Left lung (tissue), 10 donors: Measurements from ENCODE around the gene USP1. TPM values are rescaled to one million over a fixed set of nuclear protein-coding genes. Genes with fewer than 3 reads are reported as not detected.

Experiments
- ATAC-seq: fragments of 200-7000 bp; cut with Tn5 transposase; one replicate; pipeline ENCODE4 v1.9.1; 2020; ENCODE audit warnings: moderate library complexity
- DNase-seq, 4 donors: peaks; one replicate each; pipeline ENCODE4 v3.0.0-alpha.2; 2013 to 2020
- H3K27ac ChIP-seq, 2 donors: fragments of 200-600 bp; sonication (generic) in 1 of 2; one replicate each; pipeline versions ENCODE4 v1.5.0 to v1.8.0; 2020 to 2021
- H3K27me3 ChIP-seq, 2 donors: fragments of 200-600 bp; sonication (generic) in 1 of 2; one replicate each; pipeline versions ENCODE4 v1.5.0 to v1.8.0; 2020 to 2021
- H3K36me3 ChIP-seq, 2 donors: fragments of 200-600 bp; sonication (generic) in 1 of 2; one replicate each; pipeline versions ENCODE4 v1.5.0 to v1.8.0; 2020 to 2021
- H3K4me1 ChIP-seq, 2 donors: fragments of 200-600 bp; one replicate each; pipeline ENCODE4 v1.8.0; 2021
- H3K4me3 ChIP-seq, 2 donors: fragments of 200-600 bp; sonication (generic) in 1 of 2; one replicate each; pipeline versions ENCODE4 v1.5.0 to v1.8.0; 2020 to 2021; ENCODE audit warnings: mild to moderate bottlenecking in 1 of 2
- H3K9me3 ChIP-seq, 2 donors: fragments of 200-600 bp; sonication (generic) in 1 of 2; one replicate each; pipeline versions ENCODE4 v1.5.0 to v1.8.0; 2020 to 2021
- CTCF ChIP-seq, 2 donors: fragments of 200-600 bp; sonication (generic) in 1 of 2; IDR thresholded peaks; one replicate each; pipeline versions ENCODE4 v1.5.0 to v1.8.0; 2021; ENCODE audit warnings: antibody characterized with exemption in 2 of 2
- intact Hi-C, 2 donors: fragments of 100-400 bp; cut with DNase I; formaldehyde crosslinking; loops; one replicate each; pipeline versions ENCODE4 v1.11.2 to v1.14.2; 2022
- polyA plus RNA-seq, 6 donors: library from polyadenylated mRNA; unstranded; fragments of 120-200 nt; gene quantifications; one replicate each; pipeline ENCODE4 v1.2.1, GENCODE V29; 2013; ENCODE audit not compliant: insufficient read length in 6 of 6
- total RNA-seq, 2 donors: library from RNA; stranded (reverse); fragmentation: NEBNext Ultra II Directional; extraction: Animal tissue kit (Norgen Biotek cat#: 25700); gene quantifications; one replicate each; pipeline ENCODE4 v1.2.1, GENCODE V29; 2021
- donor health status: DM: no; HTN: yes; CAD: no.
- donor health status: DM: no; HTN: no; CAD: no.

USP1 gene
- total and polyA plus RNA-seq, 8 donors = 21.1 to 72.3 (median 57.2) TPM

DNA sequence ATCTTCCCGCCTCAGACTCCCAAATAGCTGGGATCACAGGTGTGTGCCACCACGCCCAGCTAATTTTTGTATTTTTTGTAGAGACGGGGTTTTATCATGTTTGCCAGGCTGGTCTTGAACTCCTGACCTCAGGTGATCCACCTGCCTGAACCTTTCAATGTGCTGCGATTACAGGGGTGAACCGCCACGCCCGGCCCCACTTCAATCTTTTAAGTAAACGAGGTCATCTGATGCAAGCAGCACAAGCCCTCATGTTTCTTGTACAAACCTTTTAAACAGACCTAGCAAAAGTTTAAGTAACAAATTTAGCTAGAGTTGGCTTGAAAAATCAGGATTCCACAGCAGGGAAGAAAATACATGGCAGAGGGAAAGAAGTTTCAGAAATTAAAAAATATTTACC lies 21.2 kb upstream of the USP1 start:
- H3K4me3 ChIP-seq = no peak overlapping the region
- H3K27ac ChIP-seq = no peak overlapping the region
- H3K36me3 ChIP-seq = no peaks in the 10 kb centered on the region
- H3K9me3 ChIP-seq = no peaks in the 10 kb centered on the region
- ATAC-seq = no peak
- H3K4me1 ChIP-seq = no peaks in the 10 kb centered on the region
- no peaks in the 10 kb centered on the region for H3K27me3 ChIP-seq
- no peak for DNase-seq
- no peak for TF ChIP-seq CTCF (IDR thresholded peaks at IDR 0.05)
- intact Hi-C loops = no loop called here

- no peaks in the 10 kb centered on the region for H3K9me3 ChIP-seq
- no peak overlapping the region for H3K27ac ChIP-seq
- ATAC-seq (no peak), DNase-seq (no peak)
- H3K4me1 ChIP-seq = no peaks in the 10 kb centered on the region
- no peak for TF ChIP-seq CTCF (IDR thresholded peaks at IDR 0.05)
- H3K27me3 ChIP-seq = no peaks in the 10 kb centered on the region
- H3K4me3 ChIP-seq = no peak overlapping the region
- H3K36me3 ChIP-seq = no peaks in the 10 kb centered on the region
- intact Hi-C loops = no loop called here
Measured at GRCh38 chr1:62417351-62417999, 19.4 kb upstream of the USP1 start.

DNA sequence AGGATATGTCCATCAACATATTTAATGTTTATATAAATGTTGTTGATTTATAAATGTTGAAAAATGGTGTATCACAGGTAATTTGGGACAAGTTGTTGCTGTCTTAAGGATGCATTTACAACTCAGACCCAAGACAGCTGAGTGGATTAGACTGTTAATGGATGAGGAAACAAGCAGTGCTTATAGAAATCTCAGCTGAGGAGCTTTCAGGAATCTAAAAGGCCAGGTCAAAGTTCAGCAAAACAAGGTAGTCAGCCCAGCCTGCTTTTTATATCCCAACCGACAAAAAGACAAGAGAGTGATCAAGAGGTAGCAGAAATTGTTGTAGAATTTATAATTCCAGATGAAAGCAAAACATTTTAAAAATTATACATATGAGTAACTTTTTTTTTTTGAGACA lies 16.6 kb upstream of the USP1 start:
- ATAC-seq (no peak), DNase-seq (no peak)
- no peaks in the 10 kb centered on the region for H3K27me3 ChIP-seq
- no peak overlapping the region for H3K27ac ChIP-seq
- H3K4me1 ChIP-seq = no peaks in the 10 kb centered on the region
- no peaks in the 10 kb centered on the region for H3K9me3 ChIP-seq
- H3K4me3 ChIP-seq = no peak overlapping the region
- intact Hi-C loops = no loop called here
- H3K36me3 ChIP-seq = no peaks in the 10 kb centered on the region
- TF ChIP-seq CTCF (IDR thresholded peaks at IDR 0.05) = no peak

DNA sequence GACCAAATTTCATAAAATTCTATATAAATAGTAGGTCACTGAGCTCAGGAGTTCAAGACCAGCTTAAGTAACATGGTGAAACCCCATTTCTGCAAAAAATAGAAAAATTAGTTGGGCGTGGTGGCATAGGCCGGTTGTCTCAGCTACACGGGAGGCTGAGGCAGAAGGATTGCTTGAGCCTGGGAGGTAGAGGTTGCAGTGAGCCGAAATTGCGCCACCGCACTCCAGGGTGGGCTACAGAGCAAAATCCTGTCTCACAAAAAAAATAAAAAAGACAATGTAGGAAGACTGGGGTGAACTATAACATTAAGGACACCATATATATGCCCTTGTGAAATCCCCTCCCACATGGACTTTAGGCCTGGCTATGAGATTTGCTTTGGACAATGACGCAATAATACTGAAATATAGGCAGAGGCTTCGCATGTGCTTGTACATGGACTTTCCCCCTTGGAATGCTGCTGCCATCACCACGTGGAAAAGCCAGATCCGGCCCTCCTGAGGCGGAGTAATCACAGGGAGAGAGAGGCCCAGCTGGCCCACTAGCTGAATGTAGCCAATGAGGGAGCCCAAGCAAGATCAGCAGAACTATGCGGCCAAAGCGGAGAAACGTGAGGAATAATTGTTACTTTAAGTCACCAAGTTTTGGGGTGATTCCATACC lies 13.1 kb upstream of the USP1 start:
- intact Hi-C loops = no loop called here
- H3K4me1 ChIP-seq = no peaks in the 10 kb centered on the region
- no peaks in the 10 kb centered on the region for H3K36me3 ChIP-seq
- ATAC-seq (no peak), DNase-seq (no peak)
- H3K27me3 ChIP-seq = no peaks in the 10 kb centered on the region
- no peak overlapping the region for H3K4me3 ChIP-seq
- no peak for TF ChIP-seq CTCF (IDR thresholded peaks at IDR 0.05)
- no peak overlapping the region for H3K27ac ChIP-seq
- H3K9me3 ChIP-seq = no peaks in the 10 kb centered on the region

DNA sequence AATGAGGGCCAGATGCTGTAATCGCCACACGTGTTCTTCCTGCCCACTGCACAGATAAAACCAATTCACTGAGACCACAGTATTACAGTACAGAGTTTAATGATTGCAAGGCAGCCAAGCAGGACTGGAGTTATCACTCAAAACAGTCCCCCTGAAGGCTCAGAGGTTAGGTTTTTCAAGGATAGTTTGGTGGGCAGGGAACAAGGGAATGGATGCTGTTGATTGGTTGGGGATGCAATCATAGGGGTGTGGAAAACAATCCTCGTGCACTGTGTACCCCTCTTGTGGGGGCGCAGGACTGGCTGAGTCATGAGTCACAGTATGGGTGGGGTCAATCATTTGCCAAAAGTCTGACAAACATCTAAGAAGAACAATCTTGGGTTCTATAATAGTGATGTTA lies 12.4 kb upstream of the USP1 start:
- intact Hi-C loops = no loop called here
- no peak for TF ChIP-seq CTCF (IDR thresholded peaks at IDR 0.05)
- H3K36me3 ChIP-seq = no peaks in the 10 kb centered on the region
- ATAC-seq = no peak
- H3K4me1 ChIP-seq = no peaks in the 10 kb centered on the region
- no peak for DNase-seq
- H3K27me3 ChIP-seq = no peaks in the 10 kb centered on the region
- no peaks in the 10 kb centered on the region for H3K9me3 ChIP-seq
- H3K27ac ChIP-seq = no peak overlapping the region
- H3K4me3 ChIP-seq = no peak overlapping the region
